Measurements from ENCODE around the gene MOSPD2.

DNA sequence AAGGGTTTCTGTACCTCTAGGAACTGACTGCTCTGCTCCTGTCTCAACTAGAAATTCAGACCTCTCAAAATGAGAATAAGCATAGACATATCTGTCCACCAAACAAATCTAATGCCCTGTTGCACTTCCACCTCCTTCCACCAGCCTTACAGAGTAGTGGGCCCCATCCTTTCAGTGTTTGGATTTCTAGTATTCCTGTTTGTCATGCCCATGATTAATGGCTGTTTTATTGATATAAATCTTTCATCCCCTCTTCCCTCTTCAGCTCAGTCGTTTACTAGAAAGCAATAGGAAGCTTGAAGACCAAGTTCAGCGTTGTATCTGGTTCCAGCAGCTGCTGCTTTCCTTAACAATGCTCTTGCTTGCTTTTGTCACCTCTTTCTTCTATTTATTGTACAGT is 46.2 kb downstream of the MOSPD2 start:
- TF ChIP-seq CTCF (IDR thresholded peaks at IDR 0.05; ENCODE audit: poor library complexity) (no peak), EZH2phosphoT487 (IDR thresholded peaks at IDR 0.05; ENCODE audit: low read depth, severe bottlenecking, unreplicated experiment) (no peak), EZH2 (IDR thresholded peaks at IDR 0.05; ENCODE audit: borderline replicate concordance) (no peak)
